Choroid plexus epithelial cell (primary cell): ENCODE measurements around the gene ENOX2.

ENCODE experiments used
- DNase-seq: peaks from one replicate; pipeline ENCODE4 v3.0.0-alpha.2; 2010; ENCODE audit warnings: low read depth
- H3K4me3 ChIP-seq: 2 replicates; pipeline ENCODE4 v1.5.1; 2011; ENCODE audit warnings: low read depth, mild to moderate bottlenecking, control low read depth, low read length, moderate library complexity
- CTCF ChIP-seq: conservative IDR thresholded peaks from 2 replicates; pipeline ENCODE4 v1.5.1; 2011; ENCODE audit warnings: low read depth, mild to moderate bottlenecking, control low read depth, inconsistent platforms, low read length, moderate library complexity

Gene ENOX2

GRCh38 chrX:130896026-130896425 is 7.0 kb downstream of the ENOX2 start:
- TF ChIP-seq CTCF = no peak
- peak; percentile 31 for DNase-seq
- no peak overlapping the region for H3K4me3 ChIP-seq

GRCh38 chrX:130895299-130895698 is 7.7 kb downstream of the ENOX2 start:
- no peak overlapping the region for H3K4me3 ChIP-seq
- TF ChIP-seq CTCF = no peak
- DNase-seq = peak; percentile 42

- DNase-seq = peak; percentile 19
- TF ChIP-seq CTCF = no peak
- H3K4me3 ChIP-seq = no peak overlapping the region
Observed at GRCh38 chrX:130893356-130894085, 9.5 kb downstream of the ENOX2 start.

- no peak overlapping the region for H3K4me3 ChIP-seq
- no peak for DNase-seq
- no peak for TF ChIP-seq CTCF
Observed at GRCh38 chrX:130887376-130887775, 15.6 kb downstream of the ENOX2 start.

GRCh38 chrX:130885996-130886395 is 17.0 kb downstream of the ENOX2 start:
- TF ChIP-seq CTCF = no peak
- DNase-seq = no peak
- no peak overlapping the region for H3K4me3 ChIP-seq

- H3K4me3 ChIP-seq = no peak overlapping the region
- no peak for DNase-seq
- TF ChIP-seq CTCF = no peak
Observed at GRCh38 chrX:130885508-130885907, 17.5 kb downstream of the ENOX2 start.

GRCh38 chrX:130884627-130885026 is 18.4 kb downstream of the ENOX2 start:
- H3K4me3 ChIP-seq = no peak overlapping the region
- TF ChIP-seq CTCF = no peak
- no peak for DNase-seq
